SK-N-MC (cell line): ENCODE data around the gene MERTK.

ENCODE experiments used
- EZH2 ChIP-seq: fragments of 200-600 bp; sonication (generic); IDR thresholded peaks from one replicate; pipeline ENCODE4 v1.6.1; 2017; ENCODE audit warnings: antibody characterized with exemption
- POLR2AphosphoS5 ChIP-seq: IDR thresholded peaks from 2 replicates; pipeline ENCODE4 v1.6.1; 2012; ENCODE audit warnings: mild to moderate bottlenecking, low read depth, low read length, borderline replicate concordance

GRCh38 chr2:111958901-111959300 is 60.5 kb downstream of the MERTK start:
- TF ChIP-seq EZH2 (no peak), POLR2AphosphoS5 (no peak)
